Measurements from ENCODE around the gene CLEC2D.
"Not testable (repeated sequence)": the region's sequence is repeated elsewhere in the genome, so short reads cannot be mapped to it uniquely, and the experiment has no call there.

CLEC2D gene

GRCh38 chr12:9642606-9643265 is 26.8 kb upstream of the CLEC2D start:
- Histone ChIP-seq H3K27me3 (ENCODE audit: insufficient read depth, low read length) (no peaks in the 10 kb centered on the region), H3K9ac (ENCODE audit: low read depth, low read length) (no peak overlapping the region), H3K4me1 (ENCODE audit: insufficient read depth, low read length) (peaks cover 8% of the 10 kb centered on the region), H3K4me3 (ENCODE audit: low read length) (no peak overlapping the region), H3K36me3 (ENCODE audit: insufficient read depth, low read length) (no peaks in the 10 kb centered on the region), H3K9me3 (ENCODE audit: insufficient read depth, low read depth, low read length) (0 out of 2 replicates have a peak, but pooled peaks cover 5% of the 10 kb centered on the region), H3K27ac (ENCODE audit: low read depth, low read length) (no peak overlapping the region)
- 87% methylated on average over 15 of the region's 15 CpGs for WGBS

DNA sequence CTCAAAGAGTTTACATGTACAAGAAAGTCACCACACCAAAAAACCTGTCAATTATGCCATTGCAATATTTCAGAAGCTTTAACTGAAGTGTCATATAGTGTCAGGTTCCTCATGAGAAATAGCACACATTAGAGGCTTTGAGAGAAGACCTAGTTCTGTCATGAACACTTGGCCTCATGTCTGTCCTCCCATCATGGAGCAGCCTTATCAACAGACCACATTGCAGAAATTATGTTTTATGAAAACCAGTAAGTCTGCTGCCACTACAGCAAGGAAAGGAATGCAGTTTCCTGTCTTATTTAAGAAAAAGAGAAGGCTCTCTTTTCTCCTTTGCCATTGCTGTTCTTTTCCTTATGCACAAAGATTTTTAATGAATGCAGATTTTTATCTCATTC is 26.2 kb upstream of the CLEC2D start:
- H3K36me3 ChIP-seq (ENCODE audit: insufficient read depth, low read length): no peaks in the 10 kb centered on the region
- no peak overlapping the region for H3K9ac ChIP-seq (ENCODE audit: low read depth, low read length)
- no peak overlapping the region for H3K27ac ChIP-seq (ENCODE audit: low read depth, low read length)
- H3K4me1 ChIP-seq (ENCODE audit: insufficient read depth, low read length): peaks cover 8% of the 10 kb centered on the region
- no peak overlapping the region for H3K4me3 ChIP-seq (ENCODE audit: low read length)
- 0 out of 2 replicates have a peak, but pooled peaks cover 5% of the 10 kb centered on the region for H3K9me3 ChIP-seq (ENCODE audit: insufficient read depth, low read depth, low read length)
- H3K27me3 ChIP-seq (ENCODE audit: insufficient read depth, low read length): no peaks in the 10 kb centered on the region

- H3K36me3 ChIP-seq (ENCODE audit: insufficient read depth, low read length); H3K27ac ChIP-seq (ENCODE audit: low read depth, low read length); H3K9ac ChIP-seq (ENCODE audit: low read depth, low read length); H3K9me3 ChIP-seq (ENCODE audit: insufficient read depth, low read depth, low read length); H3K4me3 ChIP-seq (ENCODE audit: low read length); H3K27me3 ChIP-seq (ENCODE audit: insufficient read depth, low read length): not testable (repeated sequence)
- 88% methylated on average over 1 of the region's 1 CpG for WGBS
- peaks cover 22% of the 10 kb centered on the region for H3K4me1 ChIP-seq (ENCODE audit: insufficient read depth, low read length)
These were observed 24.4 kb upstream of the CLEC2D start for GRCh38 chr12:9644985-9645551.

DNA sequence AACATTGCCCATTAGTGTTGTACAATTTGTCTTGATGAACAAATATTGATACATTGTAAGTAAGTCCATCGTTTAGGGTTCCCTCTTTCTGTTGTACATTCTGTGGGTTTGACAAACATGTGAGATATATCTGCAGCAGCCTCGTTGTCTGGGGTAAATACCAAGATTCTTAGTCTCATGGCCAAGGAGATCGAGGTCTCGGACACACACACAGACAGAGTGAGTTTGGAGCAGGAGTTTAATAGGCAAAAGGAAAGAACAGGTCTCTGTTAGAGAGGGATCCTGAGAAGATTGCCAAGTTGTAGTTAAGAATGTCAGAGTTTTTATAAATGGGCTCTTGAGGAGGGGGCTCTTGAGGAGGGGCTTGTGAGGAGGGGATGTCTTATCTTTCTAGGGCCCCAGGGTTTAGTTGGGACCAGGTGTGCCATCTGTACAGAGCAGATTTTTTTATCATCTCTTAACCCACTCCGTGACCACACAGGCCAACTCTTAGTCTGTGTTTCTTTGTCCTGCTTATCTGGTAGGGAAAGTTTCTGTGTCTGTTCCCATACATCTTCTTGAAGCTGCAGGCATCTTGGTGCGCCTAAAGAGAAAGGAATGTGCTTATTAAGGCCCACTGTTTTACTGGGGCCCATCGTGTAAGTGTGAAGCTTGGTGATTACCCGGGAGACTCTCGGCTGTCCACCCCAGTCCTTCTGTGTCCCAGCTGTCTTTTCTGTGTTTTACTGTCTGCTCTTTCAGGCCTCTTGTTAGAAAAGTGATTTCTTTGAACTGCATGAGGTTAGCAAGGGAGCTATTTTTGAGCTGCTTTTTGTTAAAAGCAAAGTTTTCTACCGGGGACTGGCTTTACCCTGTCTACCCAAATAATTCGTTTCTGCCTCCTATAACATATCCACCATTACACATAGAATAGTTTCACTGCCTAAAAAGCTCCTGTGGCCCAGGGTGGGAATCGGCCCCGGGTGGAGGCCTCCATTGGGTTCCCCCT is 22.4 kb upstream of the CLEC2D start:
- Histone ChIP-seq H3K4me1 (ENCODE audit: insufficient read depth, low read length) (peaks cover 32% of the 10 kb centered on the region), H3K4me3 (ENCODE audit: low read length) (peak overlapping the region; percentile 89), H3K27me3 (ENCODE audit: insufficient read depth, low read length) (no peaks in the 10 kb centered on the region), H3K9me3 (ENCODE audit: insufficient read depth, low read depth, low read length) (no peaks in the 10 kb centered on the region), H3K36me3 (ENCODE audit: insufficient read depth, low read length) (no peaks in the 10 kb centered on the region), H3K9ac (ENCODE audit: low read depth, low read length) (peak overlapping the region; percentile 79), H3K27ac (ENCODE audit: low read depth, low read length) (peak overlapping the region; percentile 86)
- WGBS: 62% methylated on average over 13 of the region's 13 CpGs

- WGBS: under 1% methylated on average over 55 of the region's 55 CpGs
- Histone ChIP-seq H3K9ac (ENCODE audit: low read depth, low read length) (peak overlapping the region; percentile 79), H3K9me3 (ENCODE audit: insufficient read depth, low read depth, low read length) (no peaks in the 10 kb centered on the region), H3K27me3 (ENCODE audit: insufficient read depth, low read length) (no peaks in the 10 kb centered on the region), H3K27ac (ENCODE audit: low read depth, low read length) (peak overlapping the region; percentile 86), H3K4me3 (ENCODE audit: low read length) (peak overlapping the region; percentile 89), H3K36me3 (ENCODE audit: insufficient read depth, low read length) (no peaks in the 10 kb centered on the region), H3K4me1 (ENCODE audit: insufficient read depth, low read length) (peaks cover 32% of the 10 kb centered on the region)
These were observed 21.4 kb upstream of the CLEC2D start for GRCh38 chr12:9647825-9648700.

DNA sequence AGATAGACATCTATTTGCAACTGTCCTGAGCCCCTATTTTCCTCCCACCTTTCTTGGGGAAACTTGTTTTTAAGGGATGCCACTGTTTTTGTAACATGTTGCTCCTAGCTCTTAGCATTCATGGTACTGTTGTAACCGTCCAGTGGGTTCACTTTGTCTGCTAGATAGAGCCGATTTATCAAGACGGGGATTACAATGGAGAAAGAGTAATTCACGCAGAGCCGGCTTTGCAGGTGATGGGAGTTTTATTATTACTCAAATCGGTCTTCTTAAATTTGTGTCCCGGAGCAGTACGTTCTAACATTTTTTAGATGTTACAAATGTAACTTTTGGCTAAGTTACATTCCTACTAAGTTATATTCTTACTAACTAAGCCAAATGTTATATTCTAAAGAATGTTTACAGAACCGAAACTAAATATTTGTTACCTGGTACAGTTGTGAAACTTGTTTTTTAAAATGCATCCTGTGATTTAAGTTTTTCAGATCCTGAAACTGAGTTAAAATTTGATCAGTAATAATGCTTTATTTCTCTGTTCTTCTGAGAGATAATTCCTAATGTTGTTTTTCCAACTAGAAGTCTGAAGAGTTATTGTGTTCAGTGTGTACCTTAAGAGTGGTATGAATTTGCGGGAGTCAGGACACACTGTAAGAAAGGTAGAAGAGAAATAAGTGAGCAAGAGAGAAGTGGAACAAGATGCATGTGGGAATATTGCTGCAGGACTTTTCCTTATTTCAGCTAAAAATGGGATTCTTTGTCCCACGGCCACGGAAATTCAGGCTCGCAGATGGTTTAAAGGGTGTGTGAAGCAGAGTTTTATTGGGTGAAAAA is 20.6 kb upstream of the CLEC2D start:
- peak overlapping the region; percentile 89 for H3K4me3 ChIP-seq (ENCODE audit: low read length)
- WGBS: 34% methylated on average over 11 of the region's 13 CpGs
- H3K27me3 ChIP-seq (ENCODE audit: insufficient read depth, low read length): no peaks in the 10 kb centered on the region
- no peaks in the 10 kb centered on the region for H3K9me3 ChIP-seq (ENCODE audit: insufficient read depth, low read depth, low read length)
- peak overlapping the region; percentile 79 for H3K9ac ChIP-seq (ENCODE audit: low read depth, low read length)
- H3K36me3 ChIP-seq (ENCODE audit: insufficient read depth, low read length): peaks cover 5% of the 10 kb centered on the region; the same call in 1 of the 2 replicates
- peaks cover 32% of the 10 kb centered on the region for H3K4me1 ChIP-seq (ENCODE audit: insufficient read depth, low read length)
- H3K27ac ChIP-seq (ENCODE audit: low read depth, low read length): peak overlapping the region; percentile 86

GRCh38 chr12:9649532-9649940 is 20.0 kb upstream of the CLEC2D start:
- no peaks in the 10 kb centered on the region for H3K27me3 ChIP-seq (ENCODE audit: insufficient read depth, low read length)
- no peak overlapping the region; the same call in 1 of the 2 replicates for H3K27ac ChIP-seq (ENCODE audit: low read depth, low read length)
- peak overlapping the region; percentile 89 for H3K4me3 ChIP-seq (ENCODE audit: low read length)
- WGBS: 45% methylated on average over 4 of the region's 5 CpGs
- H3K36me3 ChIP-seq (ENCODE audit: insufficient read depth, low read length): peaks cover 11% of the 10 kb centered on the region
- H3K4me1 ChIP-seq (ENCODE audit: insufficient read depth, low read length): peaks cover 32% of the 10 kb centered on the region
- no peaks in the 10 kb centered on the region for H3K9me3 ChIP-seq (ENCODE audit: insufficient read depth, low read depth, low read length)
- peak overlapping the region; percentile 79 for H3K9ac ChIP-seq (ENCODE audit: low read depth, low read length)

DNA sequence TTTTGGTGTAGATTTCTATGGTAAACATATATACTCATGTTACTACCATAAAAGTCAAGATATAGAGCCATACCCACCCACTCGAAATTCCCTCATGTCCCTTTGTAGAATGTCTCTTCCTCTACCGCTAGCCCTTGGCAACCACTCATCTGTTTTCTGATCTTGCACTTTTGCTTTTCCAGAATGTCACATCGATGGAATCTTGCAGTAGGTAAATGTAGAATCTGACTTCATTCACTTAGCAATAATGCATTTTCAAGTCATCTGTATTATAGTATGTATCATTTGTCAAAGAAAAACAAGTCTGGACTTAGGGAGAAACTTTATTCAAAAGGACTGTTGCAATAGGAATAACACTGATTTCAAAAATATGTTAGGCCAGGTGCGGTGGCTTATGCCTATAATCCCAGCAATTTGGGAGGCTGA is 19.3 kb upstream of the CLEC2D start:
- H3K9me3 ChIP-seq (ENCODE audit: insufficient read depth, low read depth, low read length): no peaks in the 10 kb centered on the region
- H3K9ac ChIP-seq (ENCODE audit: low read depth, low read length): no peak overlapping the region
- WGBS: 92% methylated on average over 4 of the region's 4 CpGs
- peaks cover 18% of the 10 kb centered on the region for H3K36me3 ChIP-seq (ENCODE audit: insufficient read depth, low read length)
- H3K4me3 ChIP-seq (ENCODE audit: low read length): peak overlapping the region; percentile 89; the same call in 1 of the 2 replicates
- H3K27me3 ChIP-seq (ENCODE audit: insufficient read depth, low read length): no peaks in the 10 kb centered on the region
- H3K27ac ChIP-seq (ENCODE audit: low read depth, low read length): no peak overlapping the region
- H3K4me1 ChIP-seq (ENCODE audit: insufficient read depth, low read length): peaks cover 32% of the 10 kb centered on the region

DNA sequence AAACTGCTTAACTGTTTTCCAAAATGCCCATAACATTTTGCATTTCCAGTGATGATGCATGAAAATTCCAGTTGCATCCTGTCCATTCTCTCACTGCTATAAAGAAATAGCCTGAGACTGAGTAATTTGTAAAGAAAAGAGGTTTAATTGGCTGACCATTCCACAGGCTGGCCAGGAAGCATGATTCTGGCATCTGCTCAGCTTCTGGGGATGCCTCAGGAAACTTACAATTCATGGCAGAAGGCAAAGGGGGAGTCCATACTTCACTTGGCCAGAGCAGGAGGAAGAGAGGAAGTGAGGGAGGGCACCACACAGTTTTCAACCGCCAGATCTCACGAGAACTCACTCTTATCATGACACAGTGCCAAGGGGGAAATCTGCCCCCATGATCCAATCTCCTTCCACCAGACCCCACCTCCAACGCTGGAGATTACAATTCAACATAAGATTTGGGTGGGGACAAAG is 18.2 kb upstream of the CLEC2D start:
- Histone ChIP-seq H3K9ac (ENCODE audit: low read depth, low read length) (no peak overlapping the region), H3K4me1 (ENCODE audit: insufficient read depth, low read length) (peaks cover 32% of the 10 kb centered on the region)

DNA sequence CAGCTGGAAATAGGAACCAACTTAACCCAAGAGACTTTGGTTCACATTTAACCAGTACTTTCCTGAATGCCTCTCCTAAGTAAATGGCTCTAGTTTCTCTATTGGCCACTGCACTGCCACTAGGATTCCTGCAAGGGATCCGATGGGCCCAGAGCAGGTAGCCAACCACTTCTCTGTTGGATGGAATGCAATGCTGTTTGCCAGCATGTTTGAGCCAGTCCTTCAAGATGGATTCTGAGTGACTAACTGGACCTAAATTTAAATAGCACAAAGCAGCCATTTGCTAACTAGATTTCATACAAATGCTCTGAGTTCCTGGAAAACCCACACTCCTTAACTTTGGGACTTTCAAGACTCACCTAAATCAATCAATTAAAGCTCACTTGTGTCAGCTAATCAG is 9.5 kb upstream of the CLEC2D start:
- Histone ChIP-seq H3K36me3 (ENCODE audit: insufficient read depth, low read length) (peaks cover 88% of the 10 kb centered on the region), H3K9me3 (ENCODE audit: insufficient read depth, low read depth, low read length) (peaks cover 5% of the 10 kb centered on the region; the same call in 1 of the 2 replicates), H3K4me3 (ENCODE audit: low read length) (no peak overlapping the region), H3K9ac (ENCODE audit: low read depth, low read length) (no peak overlapping the region), H3K27ac (ENCODE audit: low read depth, low read length) (no peak overlapping the region), H3K27me3 (ENCODE audit: insufficient read depth, low read length) (no peaks in the 10 kb centered on the region), H3K4me1 (ENCODE audit: insufficient read depth, low read length) (no peaks in the 10 kb centered on the region)
- 95% methylated on average over 1 of the region's 1 CpG for WGBS

More for the DNA sequence above, 18.2 kb upstream of the CLEC2D start:
- H3K27ac ChIP-seq (ENCODE audit: low read depth, low read length): no peak overlapping the region
- no peak overlapping the region for H3K4me3 ChIP-seq (ENCODE audit: low read length)
- no peaks in the 10 kb centered on the region for H3K9me3 ChIP-seq (ENCODE audit: insufficient read depth, low read depth, low read length)
- 89% methylated on average over 3 of the region's 3 CpGs for WGBS
- H3K36me3 ChIP-seq (ENCODE audit: insufficient read depth, low read length): peaks cover 29% of the 10 kb centered on the region
- no peaks in the 10 kb centered on the region for H3K27me3 ChIP-seq (ENCODE audit: insufficient read depth, low read length)

Data from HUES64 (cell line).